GM20000 (cell line): ENCODE results near the gene SCARB1.

Experiments used
- DNase-seq: peaks from one replicate; pipeline ENCODE4 v3.0.0; 2012; ENCODE audit warnings: low spot score
- TF ChIP-seq, protein P1 (sequence below): IDR thresholded peaks from 2 replicates; pipeline ENCODE4 v1.5.1; 2012; ENCODE audit warnings: mild to moderate bottlenecking, control low read depth; ENCODE audit errors: extremely low read depth, missing control alignments

SCARB1 gene

DNA sequence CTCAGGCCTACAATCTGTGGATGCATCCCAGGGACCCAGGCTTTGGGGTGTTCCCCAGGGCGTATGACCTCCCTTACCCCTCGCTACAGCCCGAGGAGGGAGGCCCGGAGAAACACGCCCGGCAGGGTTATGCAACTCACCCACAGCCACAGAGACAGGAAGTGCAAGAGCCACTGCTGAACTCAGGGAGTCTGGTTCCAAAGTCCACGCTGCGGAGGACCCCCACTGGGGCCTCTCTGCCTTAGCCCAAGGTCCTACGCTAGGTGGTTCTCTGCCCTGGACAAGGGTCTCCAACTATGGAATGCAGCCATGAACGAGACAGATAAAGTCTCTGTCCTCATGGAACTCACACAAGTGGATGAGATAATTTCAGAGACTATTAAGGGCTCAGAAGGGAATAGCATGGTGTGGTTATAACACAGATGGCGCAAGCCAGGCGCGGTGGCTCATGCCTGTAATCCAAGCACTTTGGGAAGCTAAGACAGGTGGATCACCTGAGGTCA, 11.3 kb downstream of the SCARB1 start:
- DNase-seq: no peak
- TF ChIP-seq, protein P1, sequence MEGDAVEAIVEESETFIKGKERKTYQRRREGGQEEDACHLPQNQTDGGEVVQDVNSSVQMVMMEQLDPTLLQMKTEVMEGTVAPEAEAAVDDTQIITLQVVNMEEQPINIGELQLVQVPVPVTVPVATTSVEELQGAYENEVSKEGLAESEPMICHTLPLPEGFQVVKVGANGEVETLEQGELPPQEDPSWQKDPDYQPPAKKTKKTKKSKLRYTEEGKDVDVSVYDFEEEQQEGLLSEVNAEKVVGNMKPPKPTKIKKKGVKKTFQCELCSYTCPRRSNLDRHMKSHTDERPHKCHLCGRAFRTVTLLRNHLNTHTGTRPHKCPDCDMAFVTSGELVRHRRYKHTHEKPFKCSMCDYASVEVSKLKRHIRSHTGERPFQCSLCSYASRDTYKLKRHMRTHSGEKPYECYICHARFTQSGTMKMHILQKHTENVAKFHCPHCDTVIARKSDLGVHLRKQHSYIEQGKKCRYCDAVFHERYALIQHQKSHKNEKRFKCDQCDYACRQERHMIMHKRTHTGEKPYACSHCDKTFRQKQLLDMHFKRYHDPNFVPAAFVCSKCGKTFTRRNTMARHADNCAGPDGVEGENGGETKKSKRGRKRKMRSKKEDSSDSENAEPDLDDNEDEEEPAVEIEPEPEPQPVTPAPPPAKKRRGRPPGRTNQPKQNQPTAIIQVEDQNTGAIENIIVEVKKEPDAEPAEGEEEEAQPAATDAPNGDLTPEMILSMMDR: no peak

DNA sequence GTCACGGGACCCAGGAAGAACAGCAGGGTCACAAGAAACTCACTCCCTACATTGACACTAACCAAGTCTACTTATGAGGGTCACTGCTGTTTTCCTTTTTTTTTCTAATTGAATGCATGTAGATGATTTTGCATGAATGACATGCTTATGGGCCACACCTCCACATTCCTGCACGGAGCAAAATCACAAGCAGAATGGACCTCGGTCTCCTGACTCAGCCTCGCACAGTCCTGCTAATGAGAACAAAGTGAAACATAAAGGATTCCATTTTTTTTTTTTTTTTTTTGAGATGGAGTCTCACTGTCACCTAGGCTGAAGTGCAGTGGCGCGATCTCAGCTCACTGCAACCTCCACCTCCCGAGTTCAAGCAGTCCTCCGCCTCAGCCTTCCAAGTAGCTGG, 12.3 kb downstream of the SCARB1 start:
- no peak for DNase-seq
- TF ChIP-seq, protein P1: no peak

DNA sequence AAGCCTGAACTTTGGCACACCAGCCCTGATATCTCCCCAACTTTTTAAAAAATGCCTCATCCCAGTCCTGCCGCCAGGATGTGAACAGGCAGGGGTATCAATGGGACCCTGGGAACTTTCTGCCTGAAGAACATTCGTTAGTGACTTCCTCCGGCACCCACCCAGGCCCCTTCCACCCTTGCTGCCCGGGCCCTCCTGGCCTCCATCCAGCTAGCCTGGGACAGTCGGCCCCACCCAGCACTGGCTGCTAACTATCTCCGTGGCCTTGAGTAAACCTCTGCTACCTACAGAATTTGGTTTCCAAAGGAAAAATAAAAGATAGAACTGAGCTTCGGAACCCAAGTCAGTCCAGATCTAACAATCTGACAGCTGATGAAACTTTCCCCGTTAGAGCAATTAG, 14.3 kb downstream of the SCARB1 start:
- DNase-seq: no peak
- TF ChIP-seq, protein P1: no peak

DNA sequence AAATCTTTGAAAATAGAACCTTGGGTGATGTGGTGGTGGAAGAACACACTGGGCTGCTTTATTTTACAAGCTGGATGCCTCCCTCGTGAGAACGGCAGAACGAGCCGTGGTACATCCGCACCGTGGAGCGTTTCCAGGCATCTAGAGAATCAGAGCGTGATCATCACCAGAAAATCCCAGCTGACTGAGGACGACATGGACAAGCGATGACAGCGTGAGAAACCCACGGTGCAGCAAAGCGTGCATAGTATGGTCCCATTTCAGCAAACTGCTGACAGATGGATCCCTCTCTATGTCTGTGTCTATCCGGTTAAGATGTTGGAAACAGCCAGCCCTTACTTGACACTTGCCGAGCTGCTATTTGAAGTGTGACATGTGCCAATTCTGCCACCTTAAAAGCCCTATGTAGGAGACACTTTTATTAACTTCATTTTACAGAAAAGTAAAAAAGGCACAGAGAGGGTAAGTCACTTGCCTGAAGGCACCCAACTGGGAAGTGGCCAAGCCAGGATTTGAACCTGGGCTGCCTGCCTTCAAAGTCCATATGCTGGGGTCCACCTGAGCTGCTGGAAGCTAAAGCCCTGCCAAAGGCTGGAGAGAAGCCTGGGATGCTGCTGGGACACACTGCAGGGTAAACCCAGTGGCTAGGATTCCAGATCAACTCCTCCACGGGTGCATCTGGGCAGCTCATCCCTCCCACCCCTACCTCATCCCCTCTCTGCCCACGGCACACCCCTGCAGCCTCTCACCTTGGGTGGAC, 14.9 kb downstream of the SCARB1 start:
- TF ChIP-seq, protein P1: no peak
- DNase-seq: no peak

DNA sequence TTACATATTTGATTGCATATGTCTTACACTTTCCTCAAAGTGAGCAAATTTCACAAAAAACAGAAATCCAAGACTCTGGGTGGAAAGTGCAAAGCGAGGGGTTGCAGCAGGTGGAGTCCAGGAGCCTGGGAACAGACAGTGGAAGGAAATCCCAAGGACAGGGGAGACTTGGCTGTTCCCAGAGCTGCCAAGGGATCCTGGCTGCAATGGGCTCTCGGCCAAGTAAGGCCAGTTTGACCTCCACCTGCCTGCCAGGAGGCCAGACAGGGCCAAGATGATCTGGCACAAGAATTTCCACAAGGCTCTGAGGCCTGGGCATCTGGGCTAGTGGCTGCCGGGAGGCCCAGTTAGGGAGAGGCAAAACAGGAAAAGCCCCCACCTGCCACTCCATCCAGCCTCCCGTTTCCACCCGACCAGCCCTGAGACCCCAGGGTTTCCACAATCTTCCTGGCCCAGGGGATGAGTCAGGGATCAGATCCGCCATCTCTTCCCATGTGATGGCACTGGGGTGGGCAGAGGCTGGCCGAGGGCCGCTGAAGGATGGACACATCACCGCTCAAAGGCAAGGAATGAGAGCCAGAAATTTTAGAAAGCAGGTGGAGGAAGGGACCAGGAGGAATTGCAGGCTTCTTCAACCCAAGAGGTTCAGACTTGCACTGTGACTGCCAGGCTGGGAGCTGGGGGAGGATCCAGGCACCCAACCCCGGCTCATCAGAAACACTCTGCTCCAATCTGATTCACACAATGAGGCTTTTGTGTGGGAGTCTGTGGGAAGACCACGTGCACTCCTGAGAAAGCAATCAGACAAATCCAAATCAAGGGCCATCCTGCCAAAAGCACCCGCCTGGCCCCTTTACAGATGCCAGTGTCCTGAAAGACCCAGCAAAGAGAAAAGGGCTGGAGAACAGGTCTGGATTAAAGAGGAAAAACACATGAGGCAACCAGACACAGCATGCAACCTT, 16.3 kb downstream of the SCARB1 start:
- TF ChIP-seq, protein P1: no peak
- DNase-seq: no peak

DNA sequence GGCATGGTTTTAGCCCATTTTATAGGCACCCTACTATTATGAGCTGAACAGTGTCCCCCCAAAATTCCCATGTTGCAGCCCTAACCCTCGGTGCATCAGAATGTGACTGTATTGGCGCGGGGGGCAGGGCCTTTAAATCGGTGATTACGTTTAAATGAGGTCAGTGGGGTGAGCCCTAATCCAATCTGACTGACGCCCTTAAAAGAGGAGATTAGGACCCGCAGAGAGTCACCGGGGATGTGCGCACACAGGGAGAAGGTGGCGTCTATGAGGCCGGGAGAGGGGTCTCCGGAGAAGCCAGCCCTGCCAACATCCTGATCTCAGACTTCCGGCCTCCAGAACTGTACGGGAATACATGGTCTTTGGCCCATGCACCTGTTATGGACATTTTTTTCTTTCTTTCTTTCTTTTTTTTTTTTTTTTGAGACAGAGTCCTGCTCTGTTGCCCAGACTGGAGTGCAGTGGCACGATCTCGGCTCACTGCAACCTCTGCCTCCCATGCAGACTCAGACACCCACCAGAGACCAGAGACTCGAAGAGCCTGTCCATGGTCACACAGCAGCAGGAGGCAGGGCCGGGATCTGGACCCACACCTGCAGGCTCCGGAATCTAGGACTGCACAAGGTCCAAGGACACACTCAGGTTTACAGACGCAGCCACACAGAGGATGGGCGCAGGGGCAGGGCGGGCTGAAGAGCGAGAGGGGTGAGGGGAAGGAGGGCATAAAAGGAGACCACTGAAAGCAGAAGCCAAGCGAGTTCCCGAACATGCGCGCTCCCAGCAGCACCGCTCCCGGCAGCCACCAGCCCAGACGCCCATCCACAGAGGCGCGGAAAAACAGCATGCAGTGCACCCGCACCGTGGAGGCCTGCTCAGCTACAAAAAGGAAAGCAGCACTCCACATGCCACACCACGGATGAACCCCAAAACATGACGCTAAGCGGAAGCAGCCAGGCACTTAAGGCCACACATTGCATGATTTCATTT, 19.0 kb downstream of the SCARB1 start:
- no peak for DNase-seq
- TF ChIP-seq, protein P1: no peak
